Caco-2 (cell line): ENCODE measurements around the gene INTS6. TPM values are rescaled to one million over a fixed set of nuclear protein-coding genes. Genes with fewer than 3 reads are reported as not detected.

Experiments
- BruUV-seq: library from RNA; stranded (reverse); fragments of 400-500 nt; replicated peaks from 2 replicates; lab custom pipeline; 2021; lab: Mats Ljungman, UMichigan
- CTCF ChIA-PET: fragments of 300-600 bp; sonication (Branson Sonifier 250); formaldehyde crosslinking; loops from one replicate; lab custom pipeline; 2022; ENCODE audit warnings: antibody characterized with exemption; lab: Charles Lee
- POLR2A ChIA-PET: fragments of 300-600 bp; sonication (Branson Sonifier 250); formaldehyde crosslinking; loops from one replicate; lab custom pipeline; 2022; ENCODE audit warnings: antibody characterized with exemption; lab: Charles Lee
- DNase-seq, 2 experiments: peaks; one replicate each; pipeline versions ENCODE4 v3.0.0 to v3.0.0-alpha.2; 2020 to 2022
- H3K27me3 ChIP-seq: replicated peaks from 2 replicates; pipeline ENCODE4 v1.6.0; 2011; ENCODE audit warnings: low read length; ENCODE audit not compliant: control insufficient read depth, insufficient read depth
- H3K36me3 ChIP-seq: 2 replicates; pipeline ENCODE4 v1.5.1; 2011; ENCODE audit warnings: low read length; ENCODE audit not compliant: control insufficient read depth, insufficient read depth
- H3K4me1 ChIP-seq: fragments of 250-450 bp; sonication (Bioruptor Pico); 2 replicates; pipeline ENCODE4 v1.5.1; 2020; ENCODE audit warnings: mild to moderate bottlenecking
- H3K4me3 ChIP-seq: 2 replicates; pipeline ENCODE4 v1.5.1; 2011; ENCODE audit warnings: low read depth, mild to moderate bottlenecking, control low read depth, low read length
- H3K9me3 ChIP-seq: fragments of 250-450 bp; sonication (Bioruptor Pico); 2 replicates; pipeline ENCODE4 v1.5.1; 2020; ENCODE audit warnings: mild to moderate bottlenecking, moderate library complexity
- H3K27ac Mint-ChIP-seq: one replicate; pipeline ENCODE4 v1.8.0; 2022; ENCODE audit warnings: mixed read lengths; ENCODE audit not compliant: unreplicated experiment
- H3K27me3 Mint-ChIP-seq: one replicate; pipeline ENCODE4 v1.8.0; 2022; ENCODE audit warnings: mixed read lengths; ENCODE audit not compliant: insufficient read depth, unreplicated experiment
- H3K36me3 Mint-ChIP-seq: one replicate; pipeline ENCODE4 v1.8.0; 2022; ENCODE audit warnings: mild to moderate bottlenecking, mixed read lengths; ENCODE audit not compliant: insufficient read depth, unreplicated experiment
- H3K4me1 Mint-ChIP-seq: one replicate; pipeline ENCODE4 v1.8.0; 2022; ENCODE audit warnings: low read depth, mixed read lengths; ENCODE audit not compliant: unreplicated experiment
- H3K4me3 Mint-ChIP-seq: one replicate; pipeline ENCODE4 v1.8.0; 2022; ENCODE audit warnings: mild to moderate bottlenecking, moderate library complexity, mixed read lengths; ENCODE audit not compliant: unreplicated experiment
- H3K9me3 Mint-ChIP-seq: one replicate; pipeline ENCODE4 v1.8.0; 2022; ENCODE audit warnings: mixed read lengths; ENCODE audit not compliant: unreplicated experiment
- intact Hi-C: fragments of 100-400 bp; cut with micrococcal nuclease; formaldehyde crosslinking; loops from one replicate; pipeline ENCODE4 v1.10.0; 2022; ENCODE audit not compliant: unreplicated experiment
- total RNA-seq: library from RNA; stranded (reverse); gene quantifications from 2 replicates; pipeline ENCODE4 v1.2.3, GENCODE V29; 2022
- TF ChIP-seq, protein P1 (sequence below), 2 experiments: fragments of 200-600 bp in 1 of 2; IDR thresholded peaks; 1 replicate in 1 of 2; 2 replicates in 1 of 2; pipeline versions ENCODE4 v1.5.1 to v1.8.0; 2011 to 2022; ENCODE audit warnings: antibody characterized with exemption in 1 of 2, control low read depth in 1 of 2, inconsistent platforms in 1 of 2, low read depth in 1 of 2, low read length in 1 of 2, mild to moderate bottlenecking in 1 of 2, moderate library complexity in 1 of 2; ENCODE audit not compliant: insufficient read depth in 1 of 2, severe bottlenecking in 1 of 2, unreplicated experiment in 1 of 2

Gene INTS6
- total RNA-seq, 1 experiment from 2014 or later = 42.6 TPM

DNA sequence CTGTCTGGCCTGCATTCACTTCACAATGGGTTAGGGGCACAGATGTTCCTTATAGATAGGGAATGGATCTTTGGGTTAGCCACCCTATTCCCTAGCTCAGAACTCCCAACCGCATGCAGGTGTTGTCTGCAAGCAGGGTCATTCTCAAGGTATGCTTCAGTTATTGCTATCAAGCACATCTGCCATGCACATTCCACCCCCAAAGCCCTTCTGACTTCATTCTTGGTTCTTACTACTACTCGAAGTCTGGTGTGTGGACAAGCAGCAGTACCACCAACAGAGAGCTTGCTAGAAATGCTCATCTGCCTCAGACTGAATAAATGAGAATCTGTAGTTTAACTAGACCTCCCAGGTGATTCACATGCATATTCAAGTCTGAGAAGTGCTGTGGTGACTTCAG, 82.0 kb downstream of the INTS6 start:
- DNase-seq = no peak
- Mint-ChIP-seq H3K27ac (no peak overlapping the region), H3K4me1 (no peaks in the 10 kb centered on the region), H3K27me3 (no peaks in the 10 kb centered on the region), H3K36me3 (peaks cover 36% of the 10 kb centered on the region), H3K4me3 (no peak overlapping the region), H3K9me3 (no peaks in the 10 kb centered on the region)
- POLR2A ChIA-PET = no interaction called here
- Histone ChIP-seq H3K9me3 (no peaks in the 10 kb centered on the region), H3K4me1 (peaks cover 11% of the 10 kb centered on the region), H3K4me3 (no peak overlapping the region), H3K27me3 (no peaks in the 10 kb centered on the region), H3K36me3 (peaks cover 4% of the 10 kb centered on the region; the same call in 1 of the 2 replicates)
- intact Hi-C loops = no loop called here
- no TSS peak for BruUV-seq
- TF ChIP-seq, protein P1, sequence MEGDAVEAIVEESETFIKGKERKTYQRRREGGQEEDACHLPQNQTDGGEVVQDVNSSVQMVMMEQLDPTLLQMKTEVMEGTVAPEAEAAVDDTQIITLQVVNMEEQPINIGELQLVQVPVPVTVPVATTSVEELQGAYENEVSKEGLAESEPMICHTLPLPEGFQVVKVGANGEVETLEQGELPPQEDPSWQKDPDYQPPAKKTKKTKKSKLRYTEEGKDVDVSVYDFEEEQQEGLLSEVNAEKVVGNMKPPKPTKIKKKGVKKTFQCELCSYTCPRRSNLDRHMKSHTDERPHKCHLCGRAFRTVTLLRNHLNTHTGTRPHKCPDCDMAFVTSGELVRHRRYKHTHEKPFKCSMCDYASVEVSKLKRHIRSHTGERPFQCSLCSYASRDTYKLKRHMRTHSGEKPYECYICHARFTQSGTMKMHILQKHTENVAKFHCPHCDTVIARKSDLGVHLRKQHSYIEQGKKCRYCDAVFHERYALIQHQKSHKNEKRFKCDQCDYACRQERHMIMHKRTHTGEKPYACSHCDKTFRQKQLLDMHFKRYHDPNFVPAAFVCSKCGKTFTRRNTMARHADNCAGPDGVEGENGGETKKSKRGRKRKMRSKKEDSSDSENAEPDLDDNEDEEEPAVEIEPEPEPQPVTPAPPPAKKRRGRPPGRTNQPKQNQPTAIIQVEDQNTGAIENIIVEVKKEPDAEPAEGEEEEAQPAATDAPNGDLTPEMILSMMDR (IDR thresholded peaks at IDR 0.05; ENCODE audit: insufficient read depth in 1 of 2, low read depth in 1 of 2, low read length in 1 of 2, severe bottlenecking in 1 of 2, unreplicated experiment in 1 of 2) = no peak
- CTCF ChIA-PET = no interaction called here

DNA sequence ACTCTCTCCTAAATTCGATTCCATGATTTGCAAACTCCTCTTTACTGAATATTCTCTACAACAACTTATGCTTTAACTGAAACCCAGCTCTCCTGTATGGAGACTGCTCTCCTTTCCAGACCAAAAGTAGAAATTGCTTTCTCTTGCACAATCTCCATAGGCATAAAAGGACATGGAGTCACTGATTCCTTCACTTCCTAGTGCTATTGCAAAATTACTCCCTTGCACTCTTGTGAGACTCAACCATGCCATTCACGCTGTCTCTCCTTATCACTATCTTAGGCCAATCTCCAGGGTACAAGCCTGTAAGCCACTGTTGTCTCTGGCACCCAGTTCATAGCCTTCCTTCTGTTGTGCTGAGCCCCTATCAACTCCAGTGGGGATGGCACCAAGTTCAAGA, 82.7 kb downstream of the INTS6 start:
- no peak overlapping the region for H3K27ac Mint-ChIP-seq

DNA sequence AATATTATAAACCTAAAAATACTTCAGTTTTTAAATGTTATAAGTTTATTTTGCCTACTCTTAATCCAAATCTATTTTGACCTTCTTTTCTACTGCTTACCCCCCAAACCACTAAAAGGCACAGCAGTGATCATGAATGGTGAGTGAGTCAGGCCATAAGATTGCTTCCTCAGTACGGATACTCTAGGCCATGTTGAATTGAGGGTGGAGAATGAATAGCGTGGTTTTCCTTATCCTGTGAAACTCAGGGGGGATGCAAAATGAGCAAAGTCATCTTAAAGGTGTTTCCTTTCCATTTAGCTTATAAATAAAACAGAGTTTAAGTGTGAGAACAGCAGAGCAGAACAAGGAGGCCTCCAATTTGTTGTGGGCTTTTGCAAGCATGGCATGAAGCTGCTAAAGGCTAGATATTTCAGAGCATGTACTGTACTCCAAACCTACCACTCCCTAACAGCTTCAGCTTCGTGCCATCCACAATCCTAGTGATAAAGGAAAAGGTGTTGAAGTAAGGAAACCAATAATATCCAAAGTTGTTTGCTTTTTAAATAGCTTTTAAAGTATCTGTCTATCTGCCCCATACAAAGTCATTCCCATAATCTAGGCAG, 88.3 kb downstream of the INTS6 start:
- Histone ChIP-seq H3K4me1 (peaks cover 20% of the 10 kb centered on the region), H3K36me3 (peaks cover 2% of the 10 kb centered on the region; the same call in 1 of the 2 replicates), H3K9me3 (no peaks in the 10 kb centered on the region), H3K27me3 (no peaks in the 10 kb centered on the region), H3K4me3 (no peak overlapping the region)
- Mint-ChIP-seq H3K27me3 (no peaks in the 10 kb centered on the region), H3K4me1 (peaks cover 19% of the 10 kb centered on the region), H3K36me3 (peaks cover 51% of the 10 kb centered on the region), H3K27ac (no peak overlapping the region), H3K9me3 (no peaks in the 10 kb centered on the region), H3K4me3 (no peak overlapping the region)
- CTCF ChIA-PET = no interaction called here
- DNase-seq = no peak
- no TSS peak for BruUV-seq
- TF ChIP-seq, protein P1 (IDR thresholded peaks at IDR 0.05; ENCODE audit: insufficient read depth in 1 of 2, low read depth in 1 of 2, low read length in 1 of 2, severe bottlenecking in 1 of 2, unreplicated experiment in 1 of 2) = no peak
- intact Hi-C loops = no loop called here
- POLR2A ChIA-PET = no interaction called here

More for the DNA sequence above, 82.7 kb downstream of the INTS6 start:
- H3K27me3 ChIP-seq = no peaks in the 10 kb centered on the region
- H3K36me3 Mint-ChIP-seq = peaks cover 29% of the 10 kb centered on the region
- peaks cover 11% of the 10 kb centered on the region for H3K4me1 ChIP-seq
- H3K9me3 ChIP-seq = no peaks in the 10 kb centered on the region
- TF ChIP-seq, protein P1 (IDR thresholded peaks at IDR 0.05; ENCODE audit: insufficient read depth in 1 of 2, low read depth in 1 of 2, low read length in 1 of 2, severe bottlenecking in 1 of 2, unreplicated experiment in 1 of 2) = no peak
- no peak overlapping the region for H3K4me3 ChIP-seq
- no peak for DNase-seq
- no peaks in the 10 kb centered on the region for H3K9me3 Mint-ChIP-seq
- POLR2A ChIA-PET = no interaction called here
- BruUV-seq = no TSS peak
- H3K27me3 Mint-ChIP-seq = no peaks in the 10 kb centered on the region
- H3K4me3 Mint-ChIP-seq = no peak overlapping the region
- H3K36me3 ChIP-seq = peaks cover 4% of the 10 kb centered on the region; the same call in 1 of the 2 replicates
- intact Hi-C loops = no loop called here
- CTCF ChIA-PET = no interaction called here
- H3K4me1 Mint-ChIP-seq = no peaks in the 10 kb centered on the region
